HepG2 (cell line): ENCODE results near the gene ABHD12.

ENCODE experiments used
- CCAR2 ChIP-seq: fragments of 200-400 bp; formaldehyde crosslinking; optimal IDR thresholded peaks from 2 replicates; pipeline ENCODE3; 2018; ENCODE audit warnings: low read depth, mild to moderate bottlenecking, low read length, moderate library complexity
- CHCHD3 ChIP-seq: sonication (generic); formaldehyde crosslinking; IDR thresholded peaks from 2 replicates; pipeline ENCODE4 v1.8.0; 2022; ENCODE audit warnings: mild to moderate bottlenecking, missing genetic modification reagents, moderate library complexity
- FIP1L1 ChIP-seq: fragments of 200-400 bp; formaldehyde crosslinking; IDR thresholded peaks from 2 replicates; pipeline ENCODE4 v1.6.1; 2018; ENCODE audit warnings: low read depth, mild to moderate bottlenecking, low read length, moderate library complexity, borderline replicate concordance; ENCODE audit not compliant: insufficient read depth
- NFYB ChIP-seq: sonication (generic); formaldehyde crosslinking; IDR thresholded peaks from 2 replicates; pipeline ENCODE4 v1.4.0; 2020; ENCODE audit warnings: missing genetic modification reagents
- POLR2AphosphoS2 ChIP-seq: IDR thresholded peaks from 2 replicates; pipeline ENCODE4 v1.6.1; 2011; ENCODE audit warnings: low read depth, low read length, improper control_type of control experiment
- TAF15 ChIP-seq: fragments of 200-400 bp; formaldehyde crosslinking; IDR thresholded peaks from one replicate; pipeline ENCODE4 v1.6.1; 2018; ENCODE audit warnings: mild to moderate bottlenecking, low read depth, low read length; ENCODE audit not compliant: poor library complexity, severe bottlenecking
- TF ChIP-seq, protein P1 (sequence below): sonication (generic); formaldehyde crosslinking; IDR thresholded peaks from 2 replicates; pipeline ENCODE4 v1.4.0; 2020; ENCODE audit warnings: missing genetic modification reagents
- TF ChIP-seq, protein P2 (sequence below): sonication (generic); formaldehyde crosslinking; IDR thresholded peaks from 2 replicates; pipeline ENCODE4 v1.5.0; 2020; ENCODE audit warnings: mild to moderate bottlenecking, missing genetic modification reagents, moderate library complexity
- TF ChIP-seq, protein P3 (sequence below): sonication (generic); formaldehyde crosslinking; IDR thresholded peaks from 2 replicates; pipeline ENCODE4; 2020; ENCODE audit warnings: missing genetic modification reagents, mild to moderate bottlenecking, borderline replicate concordance
- TF ChIP-seq, protein P4 (sequence below): sonication (generic); formaldehyde crosslinking; IDR thresholded peaks from 2 replicates; pipeline ENCODE4 v1.5.1; 2020; ENCODE audit warnings: mild to moderate bottlenecking, missing genetic modification reagents, moderate library complexity

DNA sequence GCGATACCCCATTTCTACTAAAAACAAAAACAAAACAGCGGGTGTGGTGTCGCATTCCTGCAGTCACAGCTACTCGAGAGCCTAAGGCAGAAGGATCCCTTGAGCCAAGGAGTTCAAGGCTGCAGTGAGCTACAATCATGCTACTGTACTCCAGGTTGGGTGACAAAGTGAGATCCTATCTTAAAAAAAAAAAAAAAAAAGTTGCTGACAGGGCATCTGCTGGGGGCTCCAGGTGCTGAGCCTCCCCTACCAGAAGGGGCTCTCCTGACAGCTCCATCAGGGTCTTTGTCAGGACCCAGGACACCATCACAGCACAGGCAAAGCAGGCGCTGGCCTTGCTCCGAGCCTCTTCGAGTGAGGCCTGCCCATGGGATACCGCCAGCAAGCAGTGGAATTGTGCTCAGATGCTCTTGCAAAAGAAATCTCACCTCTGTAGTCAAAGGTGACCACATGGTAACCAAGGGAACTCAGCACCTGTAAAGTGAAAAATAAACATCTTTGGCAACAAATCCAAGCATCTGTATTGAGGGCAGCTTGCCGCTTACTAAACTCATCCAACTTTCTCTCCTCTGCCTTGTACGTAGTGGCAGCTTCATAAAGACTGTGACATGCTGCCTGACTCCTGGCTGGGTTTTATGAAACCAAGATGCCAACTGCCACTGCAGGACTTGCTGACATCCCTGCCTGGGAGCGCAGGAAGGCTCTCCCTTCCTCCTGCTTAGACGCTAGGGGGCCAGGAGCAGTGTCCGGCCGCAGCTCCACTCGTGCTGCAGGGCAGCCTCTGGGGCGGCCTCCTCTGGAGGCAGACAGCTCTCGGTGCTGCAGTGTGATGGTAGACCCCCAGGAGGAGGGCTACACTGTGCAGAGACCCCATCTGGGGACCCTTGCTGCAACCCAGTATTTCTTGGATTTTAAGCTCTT is 75.9 kb downstream of the ABHD12 start:
- TF ChIP-seq, protein P1, sequence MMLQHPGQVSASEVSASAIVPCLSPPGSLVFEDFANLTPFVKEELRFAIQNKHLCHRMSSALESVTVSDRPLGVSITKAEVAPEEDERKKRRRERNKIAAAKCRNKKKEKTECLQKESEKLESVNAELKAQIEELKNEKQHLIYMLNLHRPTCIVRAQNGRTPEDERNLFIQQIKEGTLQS (CRISPR knock-in tag) = no peak
- TF ChIP-seq, protein P2, sequence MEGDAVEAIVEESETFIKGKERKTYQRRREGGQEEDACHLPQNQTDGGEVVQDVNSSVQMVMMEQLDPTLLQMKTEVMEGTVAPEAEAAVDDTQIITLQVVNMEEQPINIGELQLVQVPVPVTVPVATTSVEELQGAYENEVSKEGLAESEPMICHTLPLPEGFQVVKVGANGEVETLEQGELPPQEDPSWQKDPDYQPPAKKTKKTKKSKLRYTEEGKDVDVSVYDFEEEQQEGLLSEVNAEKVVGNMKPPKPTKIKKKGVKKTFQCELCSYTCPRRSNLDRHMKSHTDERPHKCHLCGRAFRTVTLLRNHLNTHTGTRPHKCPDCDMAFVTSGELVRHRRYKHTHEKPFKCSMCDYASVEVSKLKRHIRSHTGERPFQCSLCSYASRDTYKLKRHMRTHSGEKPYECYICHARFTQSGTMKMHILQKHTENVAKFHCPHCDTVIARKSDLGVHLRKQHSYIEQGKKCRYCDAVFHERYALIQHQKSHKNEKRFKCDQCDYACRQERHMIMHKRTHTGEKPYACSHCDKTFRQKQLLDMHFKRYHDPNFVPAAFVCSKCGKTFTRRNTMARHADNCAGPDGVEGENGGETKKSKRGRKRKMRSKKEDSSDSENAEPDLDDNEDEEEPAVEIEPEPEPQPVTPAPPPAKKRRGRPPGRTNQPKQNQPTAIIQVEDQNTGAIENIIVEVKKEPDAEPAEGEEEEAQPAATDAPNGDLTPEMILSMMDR = no peak
- TF ChIP-seq, protein P3, sequence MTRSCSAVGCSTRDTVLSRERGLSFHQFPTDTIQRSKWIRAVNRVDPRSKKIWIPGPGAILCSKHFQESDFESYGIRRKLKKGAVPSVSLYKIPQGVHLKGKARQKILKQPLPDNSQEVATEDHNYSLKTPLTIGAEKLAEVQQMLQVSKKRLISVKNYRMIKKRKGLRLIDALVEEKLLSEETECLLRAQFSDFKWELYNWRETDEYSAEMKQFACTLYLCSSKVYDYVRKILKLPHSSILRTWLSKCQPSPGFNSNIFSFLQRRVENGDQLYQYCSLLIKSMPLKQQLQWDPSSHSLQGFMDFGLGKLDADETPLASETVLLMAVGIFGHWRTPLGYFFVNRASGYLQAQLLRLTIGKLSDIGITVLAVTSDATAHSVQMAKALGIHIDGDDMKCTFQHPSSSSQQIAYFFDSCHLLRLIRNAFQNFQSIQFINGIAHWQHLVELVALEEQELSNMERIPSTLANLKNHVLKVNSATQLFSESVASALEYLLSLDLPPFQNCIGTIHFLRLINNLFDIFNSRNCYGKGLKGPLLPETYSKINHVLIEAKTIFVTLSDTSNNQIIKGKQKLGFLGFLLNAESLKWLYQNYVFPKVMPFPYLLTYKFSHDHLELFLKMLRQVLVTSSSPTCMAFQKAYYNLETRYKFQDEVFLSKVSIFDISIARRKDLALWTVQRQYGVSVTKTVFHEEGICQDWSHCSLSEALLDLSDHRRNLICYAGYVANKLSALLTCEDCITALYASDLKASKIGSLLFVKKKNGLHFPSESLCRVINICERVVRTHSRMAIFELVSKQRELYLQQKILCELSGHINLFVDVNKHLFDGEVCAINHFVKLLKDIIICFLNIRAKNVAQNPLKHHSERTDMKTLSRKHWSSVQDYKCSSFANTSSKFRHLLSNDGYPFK = no peak
- TF ChIP-seq NFYB (CRISPR knock-in tag) (no peak), FIP1L1 (no peak), TAF15 (no peak), CCAR2 (no peak), CHCHD3 (CRISPR knock-in tag) (no peak), POLR2AphosphoS2 (no peak)
- TF ChIP-seq, protein P4, sequence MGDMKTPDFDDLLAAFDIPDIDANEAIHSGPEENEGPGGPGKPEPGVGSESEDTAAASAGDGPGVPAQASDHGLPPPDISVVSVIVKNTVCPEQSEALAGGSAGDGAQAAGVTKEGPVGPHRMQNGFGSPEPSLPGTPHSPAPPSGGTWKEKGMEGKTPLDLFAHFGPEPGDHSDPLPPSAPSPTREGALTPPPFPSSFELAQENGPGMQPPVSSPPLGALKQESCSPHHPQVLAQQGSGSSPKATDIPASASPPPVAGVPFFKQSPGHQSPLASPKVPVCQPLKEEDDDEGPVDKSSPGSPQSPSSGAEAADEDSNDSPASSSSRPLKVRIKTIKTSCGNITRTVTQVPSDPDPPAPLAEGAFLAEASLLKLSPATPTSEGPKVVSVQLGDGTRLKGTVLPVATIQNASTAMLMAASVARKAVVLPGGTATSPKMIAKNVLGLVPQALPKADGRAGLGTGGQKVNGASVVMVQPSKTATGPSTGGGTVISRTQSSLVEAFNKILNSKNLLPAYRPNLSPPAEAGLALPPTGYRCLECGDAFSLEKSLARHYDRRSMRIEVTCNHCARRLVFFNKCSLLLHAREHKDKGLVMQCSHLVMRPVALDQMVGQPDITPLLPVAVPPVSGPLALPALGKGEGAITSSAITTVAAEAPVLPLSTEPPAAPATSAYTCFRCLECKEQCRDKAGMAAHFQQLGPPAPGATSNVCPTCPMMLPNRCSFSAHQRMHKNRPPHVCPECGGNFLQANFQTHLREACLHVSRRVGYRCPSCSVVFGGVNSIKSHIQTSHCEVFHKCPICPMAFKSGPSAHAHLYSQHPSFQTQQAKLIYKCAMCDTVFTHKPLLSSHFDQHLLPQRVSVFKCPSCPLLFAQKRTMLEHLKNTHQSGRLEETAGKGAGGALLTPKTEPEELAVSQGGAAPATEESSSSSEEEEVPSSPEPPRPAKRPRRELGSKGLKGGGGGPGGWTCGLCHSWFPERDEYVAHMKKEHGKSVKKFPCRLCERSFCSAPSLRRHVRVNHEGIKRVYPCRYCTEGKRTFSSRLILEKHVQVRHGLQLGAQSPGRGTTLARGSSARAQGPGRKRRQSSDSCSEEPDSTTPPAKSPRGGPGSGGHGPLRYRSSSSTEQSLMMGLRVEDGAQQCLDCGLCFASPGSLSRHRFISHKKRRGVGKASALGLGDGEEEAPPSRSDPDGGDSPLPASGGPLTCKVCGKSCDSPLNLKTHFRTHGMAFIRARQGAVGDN (CRISPR knock-in tag) = no peak; the same call in 1 of the 2 replicates
